SK-N-DZ (cell line): Measurements from ENCODE around the gene LSS.
"Not testable (repeated sequence)": the region's sequence is repeated elsewhere in the genome, so short reads cannot be mapped to it uniquely, and the experiment has no call there.

ENCODE experiments used
- DNase-seq: peaks from one replicate; pipeline ENCODE4 v3.0.0-alpha.2; 2015; ENCODE audit warnings: low spot score

The LSS gene

GRCh38 chr21:46141767-46142581 is 86.6 kb downstream of the LSS start:
- no peak for DNase-seq

GRCh38 chr21:46140352-46141003 is 88.1 kb downstream of the LSS start:
- DNase-seq = not testable (repeated sequence)

- DNase-seq = no peak
These were observed 88.9 kb downstream of the LSS start for GRCh38 chr21:46139686-46140085.

- DNase-seq = no peak
These were observed 90.1 kb downstream of the LSS start for GRCh38 chr21:46138383-46138970.
